RWPE2 (cell line): ENCODE results near the gene PEA15.

Source experiments
- ATAC-seq: fragments of 200-7000 bp; cut with Tn5 transposase; 3 replicates; pipeline ENCODE4 v1.9.1; 2021; ENCODE audit warnings: low read depth
- DNase-seq: peaks from one replicate; pipeline ENCODE4 v3.0.0-alpha.2; 2020; ENCODE audit warnings: low spot score
- H3K27ac ChIP-seq: fragments of 450-650 bp; 2 replicates; pipeline ENCODE4 v1.5.1; 2017; ENCODE audit warnings: mild to moderate bottlenecking; ENCODE audit not compliant: poor library complexity, severe bottlenecking
- H3K27me3 ChIP-seq: fragments of 250-450 bp; sonication (Bioruptor Pico); 2 replicates; pipeline ENCODE4 v1.5.1; 2021; ENCODE audit warnings: mild to moderate bottlenecking, moderate library complexity; ENCODE audit not compliant: insufficient read depth, poor library complexity, severe bottlenecking
- H3K36me3 ChIP-seq: fragments of 250-450 bp; sonication (Bioruptor Pico); 2 replicates; pipeline ENCODE4 v1.5.1; 2020; ENCODE audit warnings: low read depth, mild to moderate bottlenecking, moderate library complexity
- H3K4me1 ChIP-seq: fragments of 250-450 bp; sonication (Bioruptor Pico); 2 replicates; pipeline ENCODE4 v1.5.1; 2021; ENCODE audit warnings: mild to moderate bottlenecking, moderate library complexity; ENCODE audit not compliant: insufficient read depth, poor library complexity, severe bottlenecking
- H3K4me3 ChIP-seq: fragments of 250-450 bp; sonication (Bioruptor Pico); 2 replicates; pipeline ENCODE4 v1.5.1; 2021; ENCODE audit warnings: mild to moderate bottlenecking, moderate library complexity; ENCODE audit not compliant: severe bottlenecking
- H3K9me3 ChIP-seq: fragments of 250-450 bp; sonication (Bioruptor Pico); 2 replicates; pipeline ENCODE4 v1.5.1; 2021; ENCODE audit warnings: mild to moderate bottlenecking, moderate library complexity; ENCODE audit not compliant: severe bottlenecking
- TF ChIP-seq, protein P1 (sequence below): fragments of 450-650 bp; IDR thresholded peaks from one replicate; pipeline ENCODE4 v1.5.1; 2017; ENCODE audit warnings: mild to moderate bottlenecking, moderate library complexity; ENCODE audit not compliant: poor library complexity, severe bottlenecking

The PEA15 gene

DNA sequence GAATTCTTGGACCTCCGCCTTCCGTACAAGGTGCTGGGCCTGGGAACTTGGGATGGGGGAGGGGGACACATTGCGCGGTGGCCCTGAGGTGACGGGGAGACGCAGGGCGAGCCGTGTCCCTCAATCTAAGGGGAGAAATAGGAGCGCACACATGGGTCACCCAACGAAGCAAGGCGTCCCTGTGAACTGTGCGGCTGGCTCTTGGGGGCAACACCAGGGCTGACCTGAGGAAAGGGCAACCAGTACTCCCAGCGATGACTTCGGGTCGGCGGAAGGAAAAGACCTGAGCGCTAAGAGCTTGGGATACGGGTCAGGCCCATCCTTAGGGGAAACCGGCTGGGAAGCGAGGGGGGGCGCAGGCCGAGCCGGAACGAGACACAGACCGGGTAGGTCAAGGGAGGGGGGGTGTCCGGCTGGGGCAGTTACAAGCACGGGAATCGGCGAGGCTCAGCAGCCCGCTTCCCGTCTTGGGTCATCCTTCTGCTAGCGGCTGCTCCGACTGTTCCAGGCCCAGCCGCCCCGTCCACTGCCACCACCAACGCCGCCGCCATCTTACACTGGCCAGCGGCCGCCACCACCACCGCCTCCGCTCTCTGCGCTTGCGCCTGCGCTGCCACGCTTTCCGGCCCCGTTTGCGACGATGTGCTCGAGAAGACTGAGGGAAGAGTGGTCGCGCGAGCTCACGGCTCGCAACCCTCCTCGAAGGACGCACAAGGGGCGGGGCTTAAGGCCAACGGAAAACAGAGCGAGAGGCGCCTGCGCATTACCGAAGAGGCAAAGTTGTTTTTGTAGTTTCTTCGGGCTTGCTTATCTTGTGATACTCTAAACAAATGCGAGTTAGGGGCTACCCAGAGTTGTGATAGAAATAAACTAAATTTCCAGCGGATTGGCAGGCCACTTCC lies 57.0 kb downstream of the PEA15 start, which contains the start of gene DCAF8:
Gene DCAF8 (minus strand): TSS at position 657 of the 902 bp plus-strand sequence. CDS start 18,541 bp downstream, outside the sequence.
- DNase-seq (peak; percentile 97), ATAC-seq (peak; percentile 90)
- H3K27ac ChIP-seq: peak within 1 kb of the TSS; percentile 79
- TF ChIP-seq, protein P1, sequence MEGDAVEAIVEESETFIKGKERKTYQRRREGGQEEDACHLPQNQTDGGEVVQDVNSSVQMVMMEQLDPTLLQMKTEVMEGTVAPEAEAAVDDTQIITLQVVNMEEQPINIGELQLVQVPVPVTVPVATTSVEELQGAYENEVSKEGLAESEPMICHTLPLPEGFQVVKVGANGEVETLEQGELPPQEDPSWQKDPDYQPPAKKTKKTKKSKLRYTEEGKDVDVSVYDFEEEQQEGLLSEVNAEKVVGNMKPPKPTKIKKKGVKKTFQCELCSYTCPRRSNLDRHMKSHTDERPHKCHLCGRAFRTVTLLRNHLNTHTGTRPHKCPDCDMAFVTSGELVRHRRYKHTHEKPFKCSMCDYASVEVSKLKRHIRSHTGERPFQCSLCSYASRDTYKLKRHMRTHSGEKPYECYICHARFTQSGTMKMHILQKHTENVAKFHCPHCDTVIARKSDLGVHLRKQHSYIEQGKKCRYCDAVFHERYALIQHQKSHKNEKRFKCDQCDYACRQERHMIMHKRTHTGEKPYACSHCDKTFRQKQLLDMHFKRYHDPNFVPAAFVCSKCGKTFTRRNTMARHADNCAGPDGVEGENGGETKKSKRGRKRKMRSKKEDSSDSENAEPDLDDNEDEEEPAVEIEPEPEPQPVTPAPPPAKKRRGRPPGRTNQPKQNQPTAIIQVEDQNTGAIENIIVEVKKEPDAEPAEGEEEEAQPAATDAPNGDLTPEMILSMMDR: no peak
- H3K4me3 ChIP-seq: peak within 1 kb of the TSS; percentile 87
- H3K36me3 ChIP-seq: peaks cover 11% of the 10 kb centered on the region
- no peaks in the 10 kb centered on the region for H3K9me3 ChIP-seq
- H3K4me1 ChIP-seq: peaks cover 15% of the 10 kb centered on the region
- no peaks in the 10 kb centered on the region for H3K27me3 ChIP-seq

DNA sequence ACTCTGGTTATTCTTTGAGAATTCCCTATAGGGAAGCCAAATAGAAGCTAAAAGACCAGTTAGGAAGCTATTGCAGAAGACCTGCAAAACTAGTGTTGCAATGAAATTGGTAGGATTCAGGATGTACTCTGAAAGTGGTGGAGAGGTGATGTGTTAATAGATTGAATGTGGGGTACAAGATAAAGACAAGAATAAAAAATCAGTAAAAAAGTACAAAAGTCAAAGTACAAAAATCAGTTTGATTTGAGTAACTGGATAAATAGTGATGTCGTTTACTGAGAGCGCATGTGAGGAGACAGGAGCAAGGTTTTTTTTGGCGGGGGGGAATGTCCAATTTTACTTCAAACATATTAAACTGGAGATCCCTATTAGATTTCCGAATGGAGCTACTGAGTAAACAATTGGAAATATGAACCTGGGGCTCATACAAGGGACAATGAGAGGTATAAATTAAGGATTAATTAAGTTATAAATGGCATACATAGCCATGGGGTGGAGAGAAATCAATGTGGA lies 59.7 kb downstream of the PEA15 start:
- Histone ChIP-seq H3K4me3 (no peak overlapping the region), H3K36me3 (peaks cover 11% of the 10 kb centered on the region), H3K9me3 (no peaks in the 10 kb centered on the region), H3K27me3 (no peaks in the 10 kb centered on the region), H3K4me1 (peaks cover 11% of the 10 kb centered on the region), H3K27ac (no peak overlapping the region)
- TF ChIP-seq, protein P1: no peak
- no peak for DNase-seq
- no peak for ATAC-seq
